K562 (cell line): ENCODE results near the gene THAP2. TPM values are rescaled to one million over a fixed set of nuclear protein-coding genes. Genes with fewer than 3 reads are reported as not detected.

Experiments
- CBFA2T3 ChIP-seq: fragments of 450-650 bp; IDR thresholded peaks from 2 replicates; pipeline ENCODE4 v1.6.1; 2017
- CEBPG ChIP-seq, 3 experiments: fragments of 200-800 bp in 1 of 3; sonication (Bioruptor generic) in 1 of 3; sonication (generic) in 1 of 3; formaldehyde crosslinking in 1 of 3; IDR thresholded peaks in 2 of 3; conservative IDR thresholded peaks in 1 of 3; 2 replicates each; pipeline versions ENCODE4 v1.6.1 to v1.8.0; 2016 to 2022; ENCODE audit warnings: missing compliant biosample characterization in 2 of 3, missing genetic modification characterization in 2 of 3, mild to moderate bottlenecking in 1 of 3, missing genetic modification reagents in 1 of 3
- CHD2 ChIP-seq: IDR thresholded peaks from 2 replicates; pipeline ENCODE4 v1.6.1; 2011; ENCODE audit warnings: low read depth, low read length
- POLR2B ChIP-seq: fragments of 450-650 bp; IDR thresholded peaks from 2 replicates; pipeline ENCODE4 v1.6.1; 2018; ENCODE audit warnings: low read depth; ENCODE audit not compliant: partially characterized antibody
- PYGO2 ChIP-seq: fragments of 450-650 bp; IDR thresholded peaks from 2 replicates; pipeline ENCODE4 v1.6.1; 2016; ENCODE audit warnings: mild to moderate bottlenecking, missing genetic modification characterization, moderate library complexity, missing compliant biosample characterization
- U2AF2 ChIP-seq: fragments of 200-400 bp; formaldehyde crosslinking; optimal IDR thresholded peaks from 2 replicates; pipeline ENCODE3; 2017; ENCODE audit warnings: low read depth, mild to moderate bottlenecking, low read length
- polyA plus RNA-seq, 8 experiments: library from polyadenylated mRNA; depleted of rRNA in 4 of 8; stranded (reverse) in 5 of 8; unstranded in 3 of 8; fragments of >200 nt; fragmentation: Nextera tagmentation in 2 of 8; fragmentation: Illumina TruSeq in 1 of 8; extraction: Ambion mirVana in 2 of 8; extraction: Trizol in 1 of 8; gene quantifications; 2 replicates each; pipeline versions ENCODE4 v1.2.1 to v1.2.3, GENCODE V29; 2011 to 2014; ENCODE audit warnings: inconsistent platforms in 1 of 8, missing spikeins in 1 of 8
- total RNA-seq, 7 experiments: library from RNA; depleted of rRNA in 6 of 7; stranded (reverse); fragments of >200 nt in 6 of 7; fragmentation: Illumina TruSeq in 2 of 7; extraction: Trizol in 2 of 7; gene quantifications; 2 replicates each; pipeline versions ENCODE4 v1.2.1 to v1.2.3, GENCODE V29; 2011 to 2021; ENCODE audit warnings: low replicate concordance in 1 of 7
- TF ChIP-seq, protein P1 (sequence below): sonication (generic); formaldehyde crosslinking; IDR thresholded peaks from 2 replicates; pipeline ENCODE4 v1.8.0; 2023; ENCODE audit warnings: mild to moderate bottlenecking, missing genetic modification reagents
- TF ChIP-seq, protein P2 (sequence below): fragments of 450-650 bp; IDR thresholded peaks from 2 replicates; pipeline ENCODE4 v1.6.1; 2017; ENCODE audit warnings: antibody characterized with exemption, mild to moderate bottlenecking
- TF ChIP-seq, protein P3 (sequence below), 2 experiments: fragments of 450-650 bp; formaldehyde crosslinking in 1 of 2; IDR thresholded peaks; 2 replicates each; pipeline versions ENCODE4 v1.4.0 to v1.6.1; 2014 to 2020; ENCODE audit warnings: mild to moderate bottlenecking in 2 of 2, borderline replicate concordance in 1 of 2, low read depth in 1 of 2

The THAP2 gene
- total and polyA plus RNA-seq, 9 of the 15 experiments (the other 6 are each of a cell fraction or from before 2014, with no cell fraction given): 1.8 to 18.9 (median 7.3) TPM

DNA sequence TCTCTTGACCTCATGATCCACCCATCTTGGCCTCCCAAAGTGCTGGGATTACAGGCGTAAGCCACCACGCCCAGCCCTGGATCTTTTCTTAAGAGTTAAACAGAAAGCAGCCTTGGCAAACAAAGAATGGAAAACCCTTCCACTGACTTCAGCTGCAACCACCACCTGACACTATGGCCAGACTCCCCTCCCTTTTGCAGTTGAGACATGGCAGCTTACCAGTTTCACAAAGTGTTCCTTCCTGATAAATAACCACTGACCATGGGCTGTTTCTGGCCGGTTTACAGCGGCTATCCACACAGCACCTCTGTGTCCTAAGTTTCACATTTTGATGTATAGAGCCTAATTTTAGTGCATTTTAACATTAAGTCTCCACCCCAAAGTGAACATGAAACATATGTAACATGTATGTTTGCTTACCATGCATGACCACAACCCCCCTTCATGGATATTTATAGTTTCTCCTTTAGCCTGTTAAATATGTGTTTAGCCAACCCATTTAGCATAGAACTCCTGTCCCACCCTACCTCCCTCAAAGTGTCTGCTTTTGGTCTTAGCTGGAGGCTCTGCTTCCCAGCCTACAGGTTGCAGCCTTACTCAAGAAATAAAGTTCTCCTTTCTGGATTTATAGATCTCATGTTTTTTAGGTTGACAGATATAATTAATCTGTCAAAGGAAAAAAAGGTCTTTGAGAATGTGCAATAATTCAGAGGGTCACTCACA lies 57.8 kb downstream of the THAP2 start (continued):
- TF ChIP-seq, protein P1, sequence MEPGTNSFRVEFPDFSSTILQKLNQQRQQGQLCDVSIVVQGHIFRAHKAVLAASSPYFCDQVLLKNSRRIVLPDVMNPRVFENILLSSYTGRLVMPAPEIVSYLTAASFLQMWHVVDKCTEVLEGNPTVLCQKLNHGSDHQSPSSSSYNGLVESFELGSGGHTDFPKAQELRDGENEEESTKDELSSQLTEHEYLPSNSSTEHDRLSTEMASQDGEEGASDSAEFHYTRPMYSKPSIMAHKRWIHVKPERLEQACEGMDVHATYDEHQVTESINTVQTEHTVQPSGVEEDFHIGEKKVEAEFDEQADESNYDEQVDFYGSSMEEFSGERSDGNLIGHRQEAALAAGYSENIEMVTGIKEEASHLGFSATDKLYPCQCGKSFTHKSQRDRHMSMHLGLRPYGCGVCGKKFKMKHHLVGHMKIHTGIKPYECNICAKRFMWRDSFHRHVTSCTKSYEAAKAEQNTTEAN (CRISPR knock-in tag): no peak
- no peak for TF ChIP-seq POLR2B
- TF ChIP-seq, protein P2, sequence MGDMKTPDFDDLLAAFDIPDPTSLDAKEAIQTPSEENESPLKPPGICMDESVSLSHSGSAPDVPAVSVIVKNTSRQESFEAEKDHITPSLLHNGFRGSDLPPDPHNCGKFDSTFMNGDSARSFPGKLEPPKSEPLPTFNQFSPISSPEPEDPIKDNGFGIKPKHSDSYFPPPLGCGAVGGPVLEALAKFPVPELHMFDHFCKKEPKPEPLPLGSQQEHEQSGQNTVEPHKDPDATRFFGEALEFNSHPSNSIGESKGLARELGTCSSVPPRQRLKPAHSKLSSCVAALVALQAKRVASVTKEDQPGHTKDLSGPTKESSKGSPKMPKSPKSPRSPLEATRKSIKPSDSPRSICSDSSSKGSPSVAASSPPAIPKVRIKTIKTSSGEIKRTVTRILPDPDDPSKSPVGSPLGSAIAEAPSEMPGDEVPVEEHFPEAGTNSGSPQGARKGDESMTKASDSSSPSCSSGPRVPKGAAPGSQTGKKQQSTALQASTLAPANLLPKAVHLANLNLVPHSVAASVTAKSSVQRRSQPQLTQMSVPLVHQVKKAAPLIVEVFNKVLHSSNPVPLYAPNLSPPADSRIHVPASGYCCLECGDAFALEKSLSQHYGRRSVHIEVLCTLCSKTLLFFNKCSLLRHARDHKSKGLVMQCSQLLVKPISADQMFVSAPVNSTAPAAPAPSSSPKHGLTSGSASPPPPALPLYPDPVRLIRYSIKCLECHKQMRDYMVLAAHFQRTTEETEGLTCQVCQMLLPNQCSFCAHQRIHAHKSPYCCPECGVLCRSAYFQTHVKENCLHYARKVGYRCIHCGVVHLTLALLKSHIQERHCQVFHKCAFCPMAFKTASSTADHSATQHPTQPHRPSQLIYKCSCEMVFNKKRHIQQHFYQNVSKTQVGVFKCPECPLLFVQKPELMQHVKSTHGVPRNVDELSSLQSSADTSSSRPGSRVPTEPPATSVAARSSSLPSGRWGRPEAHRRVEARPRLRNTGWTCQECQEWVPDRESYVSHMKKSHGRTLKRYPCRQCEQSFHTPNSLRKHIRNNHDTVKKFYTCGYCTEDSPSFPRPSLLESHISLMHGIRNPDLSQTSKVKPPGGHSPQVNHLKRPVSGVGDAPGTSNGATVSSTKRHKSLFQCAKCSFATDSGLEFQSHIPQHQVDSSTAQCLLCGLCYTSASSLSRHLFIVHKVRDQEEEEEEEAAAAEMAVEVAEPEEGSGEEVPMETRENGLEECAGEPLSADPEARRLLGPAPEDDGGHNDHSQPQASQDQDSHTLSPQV: no peak
- TF ChIP-seq CBFA2T3: peak; percentile 70
- no peak for TF ChIP-seq CEBPG (CRISPR knock-in tag; IDR thresholded peaks at IDR 0.05)
- TF ChIP-seq CEBPG (tag; conservative IDR thresholded peaks at IDR 0.05 in 1 of 2, IDR thresholded peaks at IDR 0.05 in 1 of 2): no peak
- no peak for TF ChIP-seq CHD2
- TF ChIP-seq U2AF2: no peak
- no peak for TF ChIP-seq PYGO2 (tag)
- TF ChIP-seq, protein P3, sequence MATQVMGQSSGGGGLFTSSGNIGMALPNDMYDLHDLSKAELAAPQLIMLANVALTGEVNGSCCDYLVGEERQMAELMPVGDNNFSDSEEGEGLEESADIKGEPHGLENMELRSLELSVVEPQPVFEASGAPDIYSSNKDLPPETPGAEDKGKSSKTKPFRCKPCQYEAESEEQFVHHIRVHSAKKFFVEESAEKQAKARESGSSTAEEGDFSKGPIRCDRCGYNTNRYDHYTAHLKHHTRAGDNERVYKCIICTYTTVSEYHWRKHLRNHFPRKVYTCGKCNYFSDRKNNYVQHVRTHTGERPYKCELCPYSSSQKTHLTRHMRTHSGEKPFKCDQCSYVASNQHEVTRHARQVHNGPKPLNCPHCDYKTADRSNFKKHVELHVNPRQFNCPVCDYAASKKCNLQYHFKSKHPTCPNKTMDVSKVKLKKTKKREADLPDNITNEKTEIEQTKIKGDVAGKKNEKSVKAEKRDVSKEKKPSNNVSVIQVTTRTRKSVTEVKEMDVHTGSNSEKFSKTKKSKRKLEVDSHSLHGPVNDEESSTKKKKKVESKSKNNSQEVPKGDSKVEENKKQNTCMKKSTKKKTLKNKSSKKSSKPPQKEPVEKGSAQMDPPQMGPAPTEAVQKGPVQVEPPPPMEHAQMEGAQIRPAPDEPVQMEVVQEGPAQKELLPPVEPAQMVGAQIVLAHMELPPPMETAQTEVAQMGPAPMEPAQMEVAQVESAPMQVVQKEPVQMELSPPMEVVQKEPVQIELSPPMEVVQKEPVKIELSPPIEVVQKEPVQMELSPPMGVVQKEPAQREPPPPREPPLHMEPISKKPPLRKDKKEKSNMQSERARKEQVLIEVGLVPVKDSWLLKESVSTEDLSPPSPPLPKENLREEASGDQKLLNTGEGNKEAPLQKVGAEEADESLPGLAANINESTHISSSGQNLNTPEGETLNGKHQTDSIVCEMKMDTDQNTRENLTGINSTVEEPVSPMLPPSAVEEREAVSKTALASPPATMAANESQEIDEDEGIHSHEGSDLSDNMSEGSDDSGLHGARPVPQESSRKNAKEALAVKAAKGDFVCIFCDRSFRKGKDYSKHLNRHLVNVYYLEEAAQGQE (IDR thresholded peaks at IDR 0.05; ENCODE audit: borderline replicate concordance): peak; percentile 64
- TF ChIP-seq, protein P3 (CRISPR knock-in tag; IDR thresholded peaks at IDR 0.05; ENCODE audit: low read depth): no peak
